GM23248 (cell line): ENCODE data around the gene AP3D1. TPM values are rescaled to one million over a fixed set of nuclear protein-coding genes. Genes with fewer than 3 reads are reported as not detected.

Experiments
- DNase-seq: peaks from one replicate; pipeline ENCODE4 v3.0.0-alpha.2; 2015
- H2AFZ ChIP-seq: fragments of 200-600 bp; sonication (generic); 2 replicates; pipeline ENCODE4 v1.6.1; 2016; ENCODE audit warnings: antibody characterized with exemption
- H3F3A ChIP-seq: fragments of 200-600 bp; sonication (generic); 2 replicates; pipeline ENCODE4 v1.6.1; 2016; ENCODE audit warnings: mild to moderate bottlenecking, antibody characterized with exemption, mixed run types; ENCODE audit not compliant: insufficient read depth
- H3K27ac ChIP-seq: fragments of 200-600 bp; sonication (generic); 2 replicates; pipeline ENCODE4 v1.5.1; 2016; ENCODE audit warnings: mild to moderate bottlenecking
- H3K27me3 ChIP-seq: fragments of 200-600 bp; sonication (generic); replicated peaks from 2 replicates; pipeline ENCODE4 v1.6.1; 2016; ENCODE audit warnings: mild to moderate bottlenecking; ENCODE audit not compliant: insufficient read depth
- H3K36me3 ChIP-seq: fragments of 200-600 bp; sonication (generic); 2 replicates; pipeline ENCODE4 v1.6.1; 2016; ENCODE audit warnings: low read depth, mild to moderate bottlenecking
- H3K4me1 ChIP-seq: fragments of 200-600 bp; sonication (generic); 2 replicates; pipeline ENCODE4 v1.6.1; 2016; ENCODE audit warnings: mild to moderate bottlenecking; ENCODE audit not compliant: insufficient read depth
- H3K4me2 ChIP-seq: fragments of 200-600 bp; sonication (generic); one replicate; pipeline ENCODE4 v1.6.1; 2016; ENCODE audit warnings: mild to moderate bottlenecking; ENCODE audit not compliant: unreplicated experiment
- H3K4me3 ChIP-seq: fragments of 200-600 bp; sonication (generic); 2 replicates; pipeline ENCODE4 v1.5.1; 2016; ENCODE audit warnings: mild to moderate bottlenecking
- H3K79me2 ChIP-seq: fragments of 200-600 bp; sonication (generic); 2 replicates; pipeline ENCODE4 v1.6.1; 2016; ENCODE audit warnings: mild to moderate bottlenecking; ENCODE audit not compliant: insufficient read depth
- H3K9ac ChIP-seq: fragments of 200-600 bp; sonication (generic); 2 replicates; pipeline ENCODE4 v1.6.1; 2016; ENCODE audit warnings: mild to moderate bottlenecking
- H3K9me2 ChIP-seq: fragments of 200-600 bp; sonication (generic); 2 replicates; pipeline ENCODE4 v1.6.1; 2016; ENCODE audit warnings: mixed run types, mild to moderate bottlenecking, moderate library complexity; ENCODE audit not compliant: insufficient read depth
- H3K9me3 ChIP-seq: fragments of 200-600 bp; sonication (generic); one replicate; pipeline ENCODE4 v1.6.1; 2017; ENCODE audit warnings: low read depth
- H4K20me1 ChIP-seq: fragments of 200-600 bp; sonication (generic); 2 replicates; pipeline ENCODE4 v1.6.0; 2016; ENCODE audit not compliant: insufficient read depth
- EZH2 ChIP-seq: fragments of 200-600 bp; sonication (generic); IDR thresholded peaks from 2 replicates; pipeline ENCODE4 v1.6.1; 2018; ENCODE audit warnings: antibody characterized with exemption, mild to moderate bottlenecking; ENCODE audit not compliant: insufficient read depth, poor library complexity, severe bottlenecking
- EZH2phosphoT487 ChIP-seq: fragments of 200-600 bp; sonication (generic); IDR thresholded peaks from 2 replicates; pipeline ENCODE4 v1.6.1; 2018; ENCODE audit warnings: antibody characterized with exemption, moderate library complexity, mild to moderate bottlenecking, low read depth; ENCODE audit not compliant: insufficient read depth
- WGBS, 2 experiments: methylation state at CpG; one replicate each; pipeline ENCODE4 v1.1.6; 2015 to 2017; ENCODE audit warnings: low lambda C conversion rate in 2 of 2, low coverage in 1 of 2; ENCODE audit errors: missing lambda C conversion rate in 2 of 2; 5-methylcytosine and 5-hydroxymethylcytosine counted together
- in situ Hi-C: fragments of 300-500 bp; cut with MboI; formaldehyde crosslinking; loops from 2 replicates; pipeline ENCODE4 v1.15.0; 2020
- polyA plus RNA-seq: library from polyadenylated mRNA; unstranded; fragments of >200 nt; fragmentation: Nextera tagmentation; extraction: Ambion mirVana; gene quantifications from 2 replicates; pipeline ENCODE4 v1.2.1, GENCODE V29; 2016
- total RNA-seq: library from RNA; depleted of rRNA; stranded (reverse); fragments of >200 nt; shearing (Covaris generic); gene quantifications from 2 replicates; pipeline ENCODE4 v1.2.3, GENCODE V29; 2014; rRNA removed

Gene AP3D1
- total and polyA plus RNA-seq, 2 experiments from 2014 or later: 79.0 to 97.6 TPM

DNA sequence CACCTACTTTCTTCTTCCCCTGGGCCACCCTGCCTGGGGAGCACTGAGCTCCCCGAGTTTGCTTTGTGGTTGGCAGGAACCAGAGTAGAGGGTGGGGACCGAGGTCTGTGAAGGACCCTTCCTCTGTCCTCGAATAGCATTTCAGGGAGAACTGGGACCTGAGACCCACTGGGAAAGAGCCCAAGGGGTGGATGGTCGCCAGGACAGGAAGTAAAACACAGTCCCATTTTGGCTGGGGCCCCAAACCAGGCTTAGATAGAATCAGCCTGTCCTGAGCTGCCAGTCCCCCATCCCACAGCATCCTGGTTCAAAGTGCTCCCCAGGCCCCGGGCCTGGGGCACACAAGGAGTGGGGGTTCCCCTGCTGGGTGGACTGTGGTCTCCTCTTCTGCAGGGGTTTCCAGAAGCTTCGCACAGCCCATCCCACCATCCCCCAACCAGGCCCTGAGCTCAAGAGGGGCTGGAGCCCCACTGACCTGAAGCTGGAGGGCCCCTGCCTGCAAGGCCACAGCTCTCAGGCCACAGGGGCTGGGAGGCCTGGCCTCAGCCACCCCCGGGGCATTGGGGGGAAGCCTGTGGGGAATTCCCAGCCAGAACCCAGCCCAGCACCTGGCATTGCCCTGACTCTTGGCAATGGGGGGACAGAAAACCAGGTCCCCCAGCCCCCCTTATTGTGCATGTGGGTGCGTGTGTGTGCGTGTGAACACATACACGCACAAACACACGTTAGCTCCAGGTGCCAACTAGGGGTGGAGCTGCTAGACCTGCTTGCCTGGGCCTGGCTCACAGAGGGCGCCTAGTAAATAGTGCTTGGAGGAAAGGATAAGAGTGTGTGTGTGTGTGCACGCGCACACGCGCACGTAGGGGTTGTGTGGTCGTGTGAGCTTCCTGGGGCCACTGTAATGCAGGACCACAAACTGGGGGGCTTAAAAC is 99.3 kb downstream of the AP3D1 start:
- Histone ChIP-seq H3K79me2 (peaks cover 37% of the 10 kb centered on the region), H3K36me3 (no peaks in the 10 kb centered on the region), H2AFZ (peak overlapping the region; percentile 84), H3K4me2 (peak overlapping the region; percentile 75), H3K27me3 (no peaks in the 10 kb centered on the region), H3K9me2 (no peaks in the 10 kb centered on the region), H3K9me3 (no peaks in the 10 kb centered on the region), H3K9ac (peak overlapping the region; percentile 62), H3K27ac (no peak overlapping the region), H3K4me1 (peaks cover 27% of the 10 kb centered on the region; the same call in 1 of the 2 replicates), H3K4me3 (peak overlapping the region; percentile 97; the same call in 1 of the 2 replicates), H4K20me1 (peaks cover 8% of the 10 kb centered on the region; the same call in 1 of the 2 replicates), H3F3A (0 out of 2 replicates have a peak, but pooled peaks cover 4% of the 10 kb centered on the region)
- TF ChIP-seq EZH2phosphoT487 (no peak), EZH2 (no peak)
- WGBS, 2 experiments: 63 to 64% methylated on average over 18 of the region's 18 CpGs
- DNase-seq: no peak
- in situ Hi-C loops: no loop called here

DNA sequence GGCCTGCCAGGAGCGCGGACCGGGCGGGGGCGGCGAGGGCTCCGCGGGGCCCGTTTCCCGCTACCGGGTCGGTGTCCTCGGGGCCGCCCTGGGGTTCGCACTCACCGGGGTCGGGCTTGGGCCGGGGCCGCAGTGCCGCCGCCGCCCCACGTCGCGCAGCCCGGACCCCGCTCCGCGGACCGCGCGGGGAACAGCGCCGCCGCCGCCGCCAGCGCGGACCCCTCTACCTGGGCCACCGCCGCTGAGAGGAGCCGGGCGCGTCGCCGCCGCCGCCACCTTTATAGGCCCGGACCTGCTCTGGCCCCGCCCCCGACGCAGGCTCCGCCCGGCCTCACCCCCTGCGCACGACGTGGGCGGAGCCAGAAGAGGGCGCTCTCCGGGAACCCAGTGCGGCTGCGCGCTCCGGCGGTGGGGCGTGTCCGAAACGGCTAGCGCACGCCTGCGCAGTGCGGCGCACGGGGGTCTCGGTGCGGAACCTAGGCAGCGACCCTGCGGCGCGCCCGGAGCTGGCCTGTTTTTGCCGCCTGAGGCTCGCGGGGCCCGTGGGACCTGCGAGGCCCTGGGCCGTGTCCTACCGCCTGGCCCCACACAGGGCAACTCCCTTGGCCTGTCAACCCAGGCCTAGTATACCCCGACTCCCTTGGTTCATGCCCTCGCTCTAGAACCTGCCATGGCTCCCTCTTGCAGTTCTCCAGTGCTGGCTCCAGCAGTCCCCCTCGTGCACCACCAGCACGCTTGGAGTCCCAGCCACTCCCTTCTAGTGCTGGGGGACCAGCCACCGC is 100.2 kb downstream of the AP3D1 start, which contains the start of gene MKNK2:
MKNK2 (minus strand) TSS at position 254 of the 782 bp plus-strand sequence. CDS start 393 bp downstream, outside the sequence.
- H4K20me1 ChIP-seq: peaks cover 8% of the 10 kb centered on the region; the same call in 1 of the 2 replicates
- peak within 1 kb of the TSS; percentile 97 for H3K4me2 ChIP-seq
- TF ChIP-seq EZH2 (no peak), EZH2phosphoT487 (no peak)
- peak; percentile 96 for DNase-seq
- no peaks in the 10 kb centered on the region for H3K9me2 ChIP-seq
- peak within 1 kb of the TSS; percentile 44 for H3K27ac ChIP-seq
- WGBS, 2 experiments: 2% methylated on average over 60 to 62 of the region's 93 CpGs
- H3F3A ChIP-seq: 0 out of 2 replicates have a peak, but pooled peaks cover 4% of the 10 kb centered on the region
- peaks cover 3% of the 10 kb centered on the region; the same call in 1 of the 2 replicates for H3K36me3 ChIP-seq
- no peaks in the 10 kb centered on the region for H3K9me3 ChIP-seq
- H3K4me1 ChIP-seq: peaks cover 26% of the 10 kb centered on the region; the same call in 1 of the 2 replicates
- in situ Hi-C loops: no loop called here
- H3K27me3 ChIP-seq: no peaks in the 10 kb centered on the region
- H3K9ac ChIP-seq: peak within 1 kb of the TSS; percentile 85
- H3K79me2 ChIP-seq: peaks cover 45% of the 10 kb centered on the region
- peak within 1 kb of the TSS; percentile 84 for H2AFZ ChIP-seq
- H3K4me3 ChIP-seq: peak within 1 kb of the TSS; percentile 97

Other genes with a start within 250 kb of the AP3D1 start
- 0.22 and 3.2 TPM in 2 replicates for gene ADAT3, start 246.2 kb downstream of the AP3D1 start, total RNA-seq
- 2.4 and 3.2 TPM in 2 replicates for gene ADAT3, start 246.2 kb downstream of the AP3D1 start, polyA plus RNA-seq
- gene SCAMP4, start 246.2 kb downstream of the AP3D1 start, total RNA-seq: 110 and 185 TPM in 2 replicates
- gene SCAMP4, start 246.2 kb downstream of the AP3D1 start, polyA plus RNA-seq: 73.9 and 81.9 TPM in 2 replicates
- gene CSNK1G2, start 210.4 kb downstream of the AP3D1 start, total RNA-seq: 76.6 and 81.4 TPM in 2 replicates
- 9.5 and 15.2 TPM in 2 replicates for gene CSNK1G2, start 210.4 kb downstream of the AP3D1 start, polyA plus RNA-seq
- gene BTBD2, start 135.9 kb downstream of the AP3D1 start, total RNA-seq: 69.5 and 72.0 TPM in 2 replicates
- 6.8 and 9.0 TPM in 2 replicates for gene BTBD2, start 135.9 kb downstream of the AP3D1 start, polyA plus RNA-seq
- gene MKNK2, start 100.3 kb downstream of the AP3D1 start, total RNA-seq: 78.6 and 83.2 TPM in 2 replicates
- 28.9 and 37.6 TPM in 2 replicates for gene MKNK2, start 100.3 kb downstream of the AP3D1 start, polyA plus RNA-seq
- 38.7 and 53.1 TPM in 2 replicates for gene MOB3A, start 55.2 kb downstream of the AP3D1 start, total RNA-seq
- 53.7 and 57.0 TPM in 2 replicates for gene MOB3A, start 55.2 kb downstream of the AP3D1 start, polyA plus RNA-seq
- gene IZUMO4, start 54.7 kb downstream of the AP3D1 start, total RNA-seq: 1.6 and 2.3 TPM in 2 replicates
- gene IZUMO4, start 54.7 kb downstream of the AP3D1 start, polyA plus RNA-seq: 0.89 and 1.5 TPM in 2 replicates
- 4.3 and 4.4 TPM in 2 replicates for gene DOT1L, start 12.4 kb upstream of the AP3D1 start, total RNA-seq
- 4.0 and 5.3 TPM in 2 replicates for gene DOT1L, start 12.4 kb upstream of the AP3D1 start, polyA plus RNA-seq
- gene PLEKHJ1, start 84.8 kb upstream of the AP3D1 start, total RNA-seq: 68.3 and 85.1 TPM in 2 replicates
- gene PLEKHJ1, start 84.8 kb upstream of the AP3D1 start, polyA plus RNA-seq: 62.3 and 69.5 TPM in 2 replicates
- gene SF3A2, start 85.3 kb upstream of the AP3D1 start, total RNA-seq: 20.9 and 26.7 TPM in 2 replicates
- 13.7 and 16.8 TPM in 2 replicates for gene SF3A2, start 85.3 kb upstream of the AP3D1 start, polyA plus RNA-seq
- not detected in 2 replicates for gene AMH, start 97.8 kb upstream of the AP3D1 start, total RNA-seq
- gene AMH, start 97.8 kb upstream of the AP3D1 start, polyA plus RNA-seq: not detected in 2 replicates
- gene JSRP1, start 104.9 kb upstream of the AP3D1 start, total RNA-seq: not detected in 2 replicates
- gene JSRP1, start 104.9 kb upstream of the AP3D1 start, polyA plus RNA-seq: 0.41 TPM in 1 of 2 replicates, not detected in the other
- gene PEAK3, start 130.6 kb upstream of the AP3D1 start, total RNA-seq: not detected in 2 replicates
- 0.19 TPM in 1 of 2 replicates, not detected in the other for gene PEAK3, start 130.6 kb upstream of the AP3D1 start, polyA plus RNA-seq
- gene LINGO3, start 156.6 kb upstream of the AP3D1 start, total RNA-seq: not detected in 2 replicates
- gene LINGO3, start 156.6 kb upstream of the AP3D1 start, polyA plus RNA-seq: not detected in 2 replicates
- gene LSM7, start 177.0 kb upstream of the AP3D1 start, total RNA-seq: 87.0 and 118 TPM in 2 replicates
- gene LSM7, start 177.0 kb upstream of the AP3D1 start, polyA plus RNA-seq: 91.4 and 102 TPM in 2 replicates
- gene SPPL2B, start 177.1 kb upstream of the AP3D1 start, total RNA-seq: 43.0 and 61.0 TPM in 2 replicates
- 38.6 and 38.9 TPM in 2 replicates for gene SPPL2B, start 177.1 kb upstream of the AP3D1 start, polyA plus RNA-seq
- not detected in 2 replicates for gene TMPRSS9, start 208.7 kb upstream of the AP3D1 start, total RNA-seq
- gene TMPRSS9, start 208.7 kb upstream of the AP3D1 start, polyA plus RNA-seq: 0.28 TPM in 1 of 2 replicates, not detected in the other